Astrocyte (in vitro differentiated cells and primary cell): Measurements from ENCODE around the gene DTWD2. TPM values are rescaled to one million over a fixed set of nuclear protein-coding genes. Genes with fewer than 3 reads are reported as not detected.
"Not testable (repeated sequence)": the region's sequence is repeated elsewhere in the genome, so short reads cannot be mapped to it uniquely, and the experiment has no call there.

Experiments used
- DNase-seq: peaks from one replicate; pipeline ENCODE4 v3.0.0-alpha.2; 2010; ENCODE audit warnings: low read depth
- FAIRE-seq: peaks from 2 replicates; lab custom pipeline; 2011; peaks lifted over from hg19 to GRCh38; lab: Jason Lieb, UNC
- H2AFZ ChIP-seq: 2 replicates; pipeline ENCODE4 v1.6.0; 2012; ENCODE audit warnings: low read depth, low read length, inconsistent platforms
- H3K27ac ChIP-seq: 2 replicates; pipeline ENCODE4 v1.5.1; 2011; ENCODE audit warnings: low read depth, low read length, inconsistent platforms
- H3K27me3 ChIP-seq: 2 replicates; pipeline ENCODE4 v1.6.0; 2011; ENCODE audit warnings: low read length, inconsistent platforms; ENCODE audit not compliant: insufficient read depth
- H3K36me3 ChIP-seq: 2 replicates; pipeline ENCODE4 v1.5.1; 2011; ENCODE audit warnings: low read length, inconsistent platforms; ENCODE audit not compliant: insufficient read depth
- H3K4me1 ChIP-seq: 2 replicates; pipeline ENCODE4 v1.5.1; 2011; ENCODE audit warnings: low read length, inconsistent platforms; ENCODE audit not compliant: insufficient read depth
- H3K4me2 ChIP-seq: 2 replicates; pipeline ENCODE4 v1.6.0; 2012; ENCODE audit warnings: low read length, inconsistent platforms
- H3K4me3 ChIP-seq: 2 replicates; pipeline ENCODE4 v1.5.1; 2011; ENCODE audit warnings: low read depth, mild to moderate bottlenecking, low read length, inconsistent platforms; ENCODE audit not compliant: insufficient read depth
- H3K79me2 ChIP-seq: 2 replicates; pipeline ENCODE4 v1.6.0; 2012; ENCODE audit warnings: mild to moderate bottlenecking, low read length, inconsistent platforms; ENCODE audit not compliant: insufficient read depth
- H3K9ac ChIP-seq: 2 replicates; pipeline ENCODE4 v1.6.0; 2012; ENCODE audit warnings: mild to moderate bottlenecking, low read length, inconsistent platforms
- H3K9me3 ChIP-seq: 2 replicates; pipeline ENCODE4 v1.5.1; 2012; ENCODE audit warnings: low read depth, mild to moderate bottlenecking, low read length, inconsistent platforms; ENCODE audit not compliant: insufficient read depth
- H4K20me1 ChIP-seq: 2 replicates; pipeline ENCODE4 v1.6.0; 2012; ENCODE audit warnings: low read length, inconsistent platforms; ENCODE audit not compliant: insufficient read depth
- H3K27ac Mint-ChIP-seq: one replicate; pipeline ENCODE4 v1.8.0; 2021; ENCODE audit warnings: mild to moderate bottlenecking, mixed read lengths; ENCODE audit not compliant: unreplicated experiment
- H3K27me3 Mint-ChIP-seq: one replicate; pipeline ENCODE4 v1.8.0; 2021; ENCODE audit warnings: low read depth, mixed read lengths; ENCODE audit not compliant: unreplicated experiment
- H3K36me3 Mint-ChIP-seq: one replicate; pipeline ENCODE4 v1.8.0; 2021; ENCODE audit warnings: low read depth, mixed read lengths; ENCODE audit not compliant: unreplicated experiment
- H3K4me1 Mint-ChIP-seq: one replicate; pipeline ENCODE4 v1.8.0; 2021; ENCODE audit warnings: low read depth, mixed read lengths; ENCODE audit not compliant: unreplicated experiment
- H3K4me3 Mint-ChIP-seq: one replicate; pipeline ENCODE4 v1.8.0; 2021; ENCODE audit warnings: mild to moderate bottlenecking, moderate library complexity, mixed read lengths; ENCODE audit not compliant: unreplicated experiment
- H3K9me3 Mint-ChIP-seq: one replicate; pipeline ENCODE4 v1.8.0; 2021; ENCODE audit warnings: mild to moderate bottlenecking, mixed read lengths; ENCODE audit not compliant: unreplicated experiment
- EZH2 ChIP-seq: IDR thresholded peaks from 2 replicates; pipeline ENCODE4 v1.6.1; 2012; ENCODE audit warnings: mild to moderate bottlenecking, low read length, inconsistent platforms; ENCODE audit not compliant: insufficient read depth
- total RNA-seq: library from RNA; stranded (reverse); gene quantifications from 2 replicates; pipeline ENCODE4 v1.2.1, GENCODE V29; 2021
- TF ChIP-seq, protein P1 (sequence below): IDR thresholded peaks from 2 replicates; pipeline ENCODE4 v1.5.1; 2011; ENCODE audit warnings: low read depth, mild to moderate bottlenecking, inconsistent platforms, low read length, moderate library complexity; ENCODE audit not compliant: insufficient read depth

Gene DTWD2
- total RNA-seq, 1 donor from 2014 or later = 4.9 TPM

DNA sequence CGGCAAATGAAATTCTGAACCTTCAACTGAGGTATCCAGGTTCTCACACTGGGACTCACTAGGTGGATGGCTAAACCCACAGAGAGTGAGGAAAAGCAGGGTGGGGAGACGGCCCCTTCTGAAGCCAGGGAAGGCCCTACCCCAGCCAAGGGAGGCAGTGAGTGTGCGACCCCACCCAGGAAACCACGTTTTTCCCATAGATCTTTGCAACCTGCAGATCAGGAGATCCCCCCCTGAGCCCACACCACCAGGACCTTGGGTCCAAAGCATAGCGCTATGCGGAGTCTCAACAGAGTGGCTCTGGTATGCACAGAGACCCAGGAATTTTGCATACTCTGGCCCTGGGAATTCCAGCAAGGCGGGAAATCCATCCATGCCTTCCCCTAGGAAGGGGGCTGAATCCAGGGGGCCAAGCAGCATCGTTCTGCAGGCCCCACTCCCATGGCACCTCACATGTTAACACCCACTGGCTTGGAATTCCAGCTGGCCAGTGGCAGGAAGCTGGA is 19.9 kb downstream of the DTWD2 start:
- Histone ChIP-seq H4K20me1 (no peaks in the 10 kb centered on the region), H3K36me3 (no peaks in the 10 kb centered on the region), H3K27ac (no peak overlapping the region), H3K4me3 (no peak overlapping the region), H3K9me3 (no peaks in the 10 kb centered on the region), H3K79me2 (no peaks in the 10 kb centered on the region), H3K9ac (no peak overlapping the region), H3K4me1 (no peaks in the 10 kb centered on the region), H2AFZ (no peak overlapping the region), H3K27me3 (no peaks in the 10 kb centered on the region), H3K4me2 (no peak overlapping the region)
- FAIRE-seq = no peak
- peaks cover 3% of the 10 kb centered on the region for H3K4me1 Mint-ChIP-seq
- DNase-seq = no peak
- H3K9me3 Mint-ChIP-seq = peaks cover 7% of the 10 kb centered on the region
- no peak overlapping the region for H3K27ac Mint-ChIP-seq
- peaks cover 4% of the 10 kb centered on the region for H3K36me3 Mint-ChIP-seq
- H3K27me3 Mint-ChIP-seq = no peaks in the 10 kb centered on the region
- TF ChIP-seq, protein P1, sequence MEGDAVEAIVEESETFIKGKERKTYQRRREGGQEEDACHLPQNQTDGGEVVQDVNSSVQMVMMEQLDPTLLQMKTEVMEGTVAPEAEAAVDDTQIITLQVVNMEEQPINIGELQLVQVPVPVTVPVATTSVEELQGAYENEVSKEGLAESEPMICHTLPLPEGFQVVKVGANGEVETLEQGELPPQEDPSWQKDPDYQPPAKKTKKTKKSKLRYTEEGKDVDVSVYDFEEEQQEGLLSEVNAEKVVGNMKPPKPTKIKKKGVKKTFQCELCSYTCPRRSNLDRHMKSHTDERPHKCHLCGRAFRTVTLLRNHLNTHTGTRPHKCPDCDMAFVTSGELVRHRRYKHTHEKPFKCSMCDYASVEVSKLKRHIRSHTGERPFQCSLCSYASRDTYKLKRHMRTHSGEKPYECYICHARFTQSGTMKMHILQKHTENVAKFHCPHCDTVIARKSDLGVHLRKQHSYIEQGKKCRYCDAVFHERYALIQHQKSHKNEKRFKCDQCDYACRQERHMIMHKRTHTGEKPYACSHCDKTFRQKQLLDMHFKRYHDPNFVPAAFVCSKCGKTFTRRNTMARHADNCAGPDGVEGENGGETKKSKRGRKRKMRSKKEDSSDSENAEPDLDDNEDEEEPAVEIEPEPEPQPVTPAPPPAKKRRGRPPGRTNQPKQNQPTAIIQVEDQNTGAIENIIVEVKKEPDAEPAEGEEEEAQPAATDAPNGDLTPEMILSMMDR = no peak
- no peak for TF ChIP-seq EZH2
- H3K4me3 Mint-ChIP-seq = no peak overlapping the region

DNA sequence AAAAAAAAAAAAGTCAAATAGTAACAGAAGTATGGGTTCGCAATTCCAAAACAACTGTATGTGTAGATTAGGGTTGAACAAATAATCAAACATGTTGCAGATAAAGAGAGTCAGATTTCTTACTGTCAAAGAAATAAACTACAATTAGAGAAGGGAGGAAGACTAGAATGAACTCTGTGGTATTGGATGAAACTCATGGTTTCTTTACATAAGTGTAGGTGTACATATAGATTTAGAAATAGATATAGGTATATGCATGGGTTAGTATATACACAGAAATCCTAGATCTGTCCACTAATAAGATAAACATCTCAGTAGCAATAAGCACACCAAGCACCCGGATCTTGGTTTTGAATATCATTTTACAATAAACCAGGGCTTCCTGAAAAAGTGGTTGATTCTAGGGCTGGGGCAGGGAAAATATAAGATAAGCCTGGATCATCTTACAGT is 21.3 kb downstream of the DTWD2 start:
- H3K36me3 Mint-ChIP-seq = peaks cover 4% of the 10 kb centered on the region
- Histone ChIP-seq H3K27ac (no peak overlapping the region), H3K9me3 (no peaks in the 10 kb centered on the region), H3K36me3 (no peaks in the 10 kb centered on the region), H3K27me3 (no peaks in the 10 kb centered on the region), H2AFZ (no peak overlapping the region), H3K79me2 (no peaks in the 10 kb centered on the region), H4K20me1 (no peaks in the 10 kb centered on the region), H3K4me3 (no peak overlapping the region), H3K4me1 (no peaks in the 10 kb centered on the region), H3K9ac (no peak overlapping the region), H3K4me2 (no peak overlapping the region)
- DNase-seq (no peak), FAIRE-seq (no peak)
- no peak overlapping the region for H3K27ac Mint-ChIP-seq
- peaks cover 7% of the 10 kb centered on the region for H3K9me3 Mint-ChIP-seq
- no peak overlapping the region for H3K4me3 Mint-ChIP-seq
- peaks cover 3% of the 10 kb centered on the region for H3K4me1 Mint-ChIP-seq
- H3K27me3 Mint-ChIP-seq = no peaks in the 10 kb centered on the region
- TF ChIP-seq, protein P1 = no peak
- TF ChIP-seq EZH2 = no peak

DNA sequence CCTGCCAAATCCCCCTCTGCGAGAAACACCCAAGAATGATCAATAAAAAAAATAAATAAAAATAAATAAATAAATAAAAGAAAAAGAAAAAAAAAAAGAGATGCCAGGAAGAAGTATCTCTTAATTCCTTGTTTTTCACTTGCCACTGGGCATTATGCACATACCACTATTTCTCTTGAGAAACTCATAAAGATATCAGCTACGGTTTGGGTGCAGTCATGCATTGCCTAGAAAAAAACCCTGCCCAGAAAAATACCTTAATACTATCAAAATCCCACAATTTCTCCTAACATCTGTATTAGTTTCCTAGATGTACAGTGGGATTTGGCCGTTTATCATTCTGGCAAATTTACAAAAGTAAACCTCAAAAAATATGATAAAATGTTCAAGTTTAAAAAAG is 22.5 kb downstream of the DTWD2 start:
- H3K27me3 Mint-ChIP-seq = no peaks in the 10 kb centered on the region
- Histone ChIP-seq H3K4me3 (no peak overlapping the region), H3K27me3 (no peaks in the 10 kb centered on the region), H3K27ac (no peak overlapping the region), H3K9ac (no peak overlapping the region), H4K20me1 (no peaks in the 10 kb centered on the region), H3K4me1 (no peaks in the 10 kb centered on the region), H3K79me2 (no peaks in the 10 kb centered on the region), H3K36me3 (no peaks in the 10 kb centered on the region), H3K9me3 (no peaks in the 10 kb centered on the region), H3K4me2 (no peak overlapping the region), H2AFZ (no peak overlapping the region)
- peaks cover 7% of the 10 kb centered on the region for H3K9me3 Mint-ChIP-seq
- FAIRE-seq = no peak
- no peak overlapping the region for H3K4me3 Mint-ChIP-seq
- H3K4me1 Mint-ChIP-seq = peaks cover 3% of the 10 kb centered on the region
- peaks cover 4% of the 10 kb centered on the region for H3K36me3 Mint-ChIP-seq
- H3K27ac Mint-ChIP-seq = no peak overlapping the region
- no peak for DNase-seq
- TF ChIP-seq, protein P1 = no peak
- no peak for TF ChIP-seq EZH2

DNA sequence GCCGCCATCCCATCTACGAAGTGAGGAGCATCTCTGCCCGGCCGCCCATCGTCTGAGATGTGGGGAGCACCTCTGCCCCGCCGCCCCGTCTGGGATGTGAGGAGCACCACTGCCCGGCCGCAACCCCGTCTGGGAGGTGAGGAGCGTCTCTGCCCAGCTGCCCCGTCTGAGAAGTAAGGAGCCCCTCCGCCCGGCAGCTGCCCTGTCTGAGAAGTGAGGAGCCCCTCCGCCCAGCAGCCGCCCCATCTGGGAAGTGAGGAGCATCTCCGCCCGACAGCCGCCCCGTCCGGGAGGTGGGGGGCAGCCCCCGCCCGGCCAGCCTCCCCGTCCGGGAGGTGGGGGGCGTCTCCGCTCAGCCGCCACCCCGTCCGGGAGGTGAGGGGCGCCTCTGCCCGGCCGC is 23.4 kb downstream of the DTWD2 start:
- H3K27ac Mint-ChIP-seq, H3K9me3 Mint-ChIP-seq, H3K27me3 ChIP-seq, H3K27ac ChIP-seq, H3K36me3 ChIP-seq, FAIRE-seq, H2AFZ ChIP-seq, H3K4me3 Mint-ChIP-seq, H3K4me2 ChIP-seq, H3K4me1 Mint-ChIP-seq, H3K79me2 ChIP-seq, H3K4me3 ChIP-seq, H3K9ac ChIP-seq, H3K4me1 ChIP-seq, H3K36me3 Mint-ChIP-seq, H3K9me3 ChIP-seq, DNase-seq, H4K20me1 ChIP-seq, H3K27me3 Mint-ChIP-seq: not testable (repeated sequence)
